ENCODE data around the gene AGPS. TPM values are rescaled to one million over a fixed set of nuclear protein-coding genes. Genes with fewer than 3 reads are reported as not detected.
A peak's percentile ranks its signal among the peaks of the same experiment; 100 is the strongest.
"Not testable (repeated sequence)": the region's sequence is repeated elsewhere in the genome, so short reads cannot be mapped to it uniquely, and the experiment has no call there.

AGPS gene
- total RNA-seq, 1 experiment from 2014 or later, result 60.9 TPM

DNA sequence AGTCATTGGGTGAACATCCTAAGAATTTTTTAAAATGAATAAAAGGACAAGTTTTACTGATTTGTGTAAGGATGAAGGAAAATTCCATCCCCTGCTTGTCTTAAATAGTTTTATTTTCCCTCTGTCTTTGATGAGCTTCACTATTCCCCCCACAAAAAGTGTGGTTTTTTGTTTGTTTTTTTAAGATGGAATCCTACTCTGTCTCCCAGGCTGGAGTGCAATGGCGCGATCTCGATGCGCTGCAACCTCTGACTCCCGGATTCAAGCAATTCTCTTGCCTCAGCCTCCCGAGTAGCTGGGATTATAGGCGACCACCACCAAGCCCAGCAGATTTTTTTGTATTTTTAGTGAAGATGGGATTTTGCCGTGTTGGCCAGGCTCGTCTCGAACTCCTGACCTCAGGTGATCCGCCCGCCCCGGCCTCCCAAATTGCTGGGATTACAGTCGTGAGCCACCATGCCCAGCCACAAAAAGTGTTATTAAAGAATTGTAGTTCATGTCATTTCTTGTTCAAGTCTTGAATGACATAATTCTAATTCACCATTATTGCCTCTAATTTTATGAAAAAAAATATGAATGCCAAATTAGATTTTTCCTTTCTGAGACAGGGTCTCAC is 91.7 kb downstream of the AGPS start:
- Histone ChIP-seq H2BK20ac (ENCODE audit: low read depth, low read length, poor library complexity, severe bottlenecking) (no peak overlapping the region), H3K4me1 (ENCODE audit: insufficient read depth, low read length) (no peaks in the 10 kb centered on the region), H3K79me1 (ENCODE audit: insufficient read depth, low read depth, low read length, poor library complexity, severe bottlenecking) (no peaks in the 10 kb centered on the region), H3K79me2 (ENCODE audit: insufficient read depth, low read length) (no peaks in the 10 kb centered on the region), H4K20me1 (ENCODE audit: control insufficient read depth, insufficient read depth, insufficient read length) (no peaks in the 10 kb centered on the region), H3K9ac (ENCODE audit: extremely low read depth, insufficient read length, low read length) (no peak overlapping the region), H3K27me3 (ENCODE audit: insufficient read depth, low read length) (no peaks in the 10 kb centered on the region), H3K4me2 (ENCODE audit: insufficient read depth, insufficient read length, low read length) (no peak overlapping the region), H2BK15ac (ENCODE audit: low read depth, low read length) (no peak overlapping the region), H3T11ph (ENCODE audit: low read length) (no peak overlapping the region), H3K56ac (ENCODE audit: insufficient read length, low read depth, low read length) (no peak overlapping the region), H2BK120ac (ENCODE audit: low read depth, low read length, poor library complexity, severe bottlenecking) (no peak overlapping the region), H3K14ac (ENCODE audit: insufficient read depth, low read length) (no peak overlapping the region), H3K18ac (ENCODE audit: insufficient read length, low read depth, low read length) (no peak overlapping the region), H4K5ac (ENCODE audit: insufficient read length, low read depth, low read length) (no peak overlapping the region), H3K23me2 (ENCODE audit: insufficient read length, low read depth, low read length, poor library complexity, severe bottlenecking) (no peaks in the 10 kb centered on the region), H4K8ac (replicated peaks; ENCODE audit: insufficient read length, low read depth, low read length) (no peak overlapping the region), H2AK5ac (ENCODE audit: insufficient read length, low read length) (no peak overlapping the region), H3K9me3 (ENCODE audit: control insufficient read depth, low read depth, low read length) (no peaks in the 10 kb centered on the region), H2AFZ (ENCODE audit: low read length) (no peak overlapping the region), H3K23ac (ENCODE audit: insufficient read length, low read depth, low read length) (no peak overlapping the region), H2BK12ac (ENCODE audit: insufficient read length, low read depth, low read length) (no peak overlapping the region), H3K27ac (ENCODE audit: insufficient read length, low read depth, low read length) (no peak overlapping the region), H4K91ac (ENCODE audit: insufficient read length, low read depth, low read length) (no peak overlapping the region), H2BK5ac (ENCODE audit: insufficient read length, low read length) (no peak overlapping the region), H3K4ac (ENCODE audit: low read depth, low read length) (no peak overlapping the region)
- no peak for DNase-seq
- no peaks in the 10 kb centered on the region for H3K4me1 Mint-ChIP-seq
- TF ChIP-seq, protein P1, sequence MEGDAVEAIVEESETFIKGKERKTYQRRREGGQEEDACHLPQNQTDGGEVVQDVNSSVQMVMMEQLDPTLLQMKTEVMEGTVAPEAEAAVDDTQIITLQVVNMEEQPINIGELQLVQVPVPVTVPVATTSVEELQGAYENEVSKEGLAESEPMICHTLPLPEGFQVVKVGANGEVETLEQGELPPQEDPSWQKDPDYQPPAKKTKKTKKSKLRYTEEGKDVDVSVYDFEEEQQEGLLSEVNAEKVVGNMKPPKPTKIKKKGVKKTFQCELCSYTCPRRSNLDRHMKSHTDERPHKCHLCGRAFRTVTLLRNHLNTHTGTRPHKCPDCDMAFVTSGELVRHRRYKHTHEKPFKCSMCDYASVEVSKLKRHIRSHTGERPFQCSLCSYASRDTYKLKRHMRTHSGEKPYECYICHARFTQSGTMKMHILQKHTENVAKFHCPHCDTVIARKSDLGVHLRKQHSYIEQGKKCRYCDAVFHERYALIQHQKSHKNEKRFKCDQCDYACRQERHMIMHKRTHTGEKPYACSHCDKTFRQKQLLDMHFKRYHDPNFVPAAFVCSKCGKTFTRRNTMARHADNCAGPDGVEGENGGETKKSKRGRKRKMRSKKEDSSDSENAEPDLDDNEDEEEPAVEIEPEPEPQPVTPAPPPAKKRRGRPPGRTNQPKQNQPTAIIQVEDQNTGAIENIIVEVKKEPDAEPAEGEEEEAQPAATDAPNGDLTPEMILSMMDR (conservative IDR thresholded peaks at IDR 0.05), result no peak
- no peaks in the 10 kb centered on the region for H3K9me3 Mint-ChIP-seq
- WGBS (ENCODE audit: extremely low coverage, insufficient read length, low lambda C conversion rate), result no CpG with 5 or more reads among the region's 14 CpGs
- no peaks in the 10 kb centered on the region for H3K27me3 Mint-ChIP-seq (ENCODE audit: low read depth)
- no peak overlapping the region for H3K4me3 Mint-ChIP-seq
- H3K36me3 Mint-ChIP-seq (ENCODE audit: insufficient read depth in 1 of 3, low read depth in 3 of 3), result peaks cover 9 to 23% (median 19%) of the 10 kb centered on the region in 3 experiments; a peak in 6 of 7 replicates
- peak overlapping the region in 1 of 3 experiments; percentile 87; a peak in 1 of 7 replicates for H3K27ac Mint-ChIP-seq

DNA sequence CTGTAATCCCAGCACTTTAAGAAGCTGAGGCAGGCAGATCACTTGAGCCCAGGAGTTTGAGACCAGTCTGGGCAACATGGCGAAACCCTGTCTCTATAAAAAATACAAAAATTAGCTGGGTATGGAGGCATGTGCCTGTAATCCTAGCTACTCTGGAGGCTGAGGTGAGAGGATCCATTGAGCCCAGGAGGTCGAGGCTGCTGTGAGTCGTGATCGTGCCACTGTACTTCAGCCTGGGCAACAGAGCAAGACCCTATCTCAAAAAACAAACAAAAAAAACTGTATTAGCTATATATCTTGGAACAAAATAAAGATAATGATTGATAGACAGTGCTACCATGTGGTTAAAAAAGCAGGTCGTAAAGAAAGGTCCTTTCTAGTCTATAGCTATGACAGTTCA is 93.1 kb downstream of the AGPS start:
- H3K27ac Mint-ChIP-seq; H4K5ac ChIP-seq (ENCODE audit: insufficient read length, low read depth, low read length); H2BK5ac ChIP-seq (ENCODE audit: insufficient read length, low read length); H3K4me1 ChIP-seq (ENCODE audit: insufficient read depth, low read length); H3K23ac ChIP-seq (ENCODE audit: insufficient read length, low read depth, low read length); H3K4me3 Mint-ChIP-seq; H4K20me1 ChIP-seq (ENCODE audit: control insufficient read depth, insufficient read depth, insufficient read length); H3T11ph ChIP-seq (ENCODE audit: low read length); H3K27me3 ChIP-seq (ENCODE audit: insufficient read depth, low read length); H2BK20ac ChIP-seq (ENCODE audit: low read depth, low read length, poor library complexity, severe bottlenecking); H3K79me1 ChIP-seq (ENCODE audit: insufficient read depth, low read depth, low read length, poor library complexity, severe bottlenecking); H3K56ac ChIP-seq (ENCODE audit: insufficient read length, low read depth, low read length); H3K18ac ChIP-seq (ENCODE audit: insufficient read length, low read depth, low read length); H2BK15ac ChIP-seq (ENCODE audit: low read depth, low read length); H2BK12ac ChIP-seq (ENCODE audit: insufficient read length, low read depth, low read length); H3K4me1 Mint-ChIP-seq; H3K27ac ChIP-seq (ENCODE audit: insufficient read length, low read depth, low read length); H3K9ac ChIP-seq (ENCODE audit: extremely low read depth, insufficient read length, low read length); H4K8ac ChIP-seq (replicated peaks; ENCODE audit: insufficient read length, low read depth, low read length); H3K27me3 Mint-ChIP-seq (ENCODE audit: low read depth); H2AFZ ChIP-seq (ENCODE audit: low read length); H2BK120ac ChIP-seq (ENCODE audit: low read depth, low read length, poor library complexity, severe bottlenecking); H4K91ac ChIP-seq (ENCODE audit: insufficient read length, low read depth, low read length); DNase-seq; H3K4me2 ChIP-seq (ENCODE audit: insufficient read depth, insufficient read length, low read length); H3K23me2 ChIP-seq (ENCODE audit: insufficient read length, low read depth, low read length, poor library complexity, severe bottlenecking); H3K9me3 Mint-ChIP-seq; H2AK5ac ChIP-seq (ENCODE audit: insufficient read length, low read length); H3K9me3 ChIP-seq (ENCODE audit: control insufficient read depth, low read depth, low read length); H3K4ac ChIP-seq (ENCODE audit: low read depth, low read length); H3K79me2 ChIP-seq (ENCODE audit: insufficient read depth, low read length); H3K14ac ChIP-seq (ENCODE audit: insufficient read depth, low read length): not testable (repeated sequence)
- no CpG with 5 or more reads among the region's 5 CpGs for WGBS (ENCODE audit: extremely low coverage, insufficient read length, low lambda C conversion rate)
- peaks cover 2 to 18% (median 10%) of the 10 kb centered on the region in 3 experiments; a peak in 5 of 7 replicates for H3K36me3 Mint-ChIP-seq (ENCODE audit: insufficient read depth in 1 of 3, low read depth in 3 of 3)
